HG02678 (cell line): Measurements from ENCODE around the gene ACSS1.

ENCODE experiments used
- ATAC-seq: cut with Tn5 transposase; IDR thresholded peaks from one replicate; pipeline ENCODE4 v1.9.1; 2021; ENCODE audit warnings: mild to moderate bottlenecking, moderate library complexity; ENCODE audit not compliant: unreplicated experiment

The ACSS1 gene

GRCh38 chr20:25033265-25033923, 24.5 kb downstream of the ACSS1 start:
- ATAC-seq, result no peak

GRCh38 chr20:25032478-25033264, 25.3 kb downstream of the ACSS1 start:
- no peak for ATAC-seq

GRCh38 chr20:25032065-25032477, 25.9 kb downstream of the ACSS1 start:
- no peak for ATAC-seq

- no peak for ATAC-seq
Observed at GRCh38 chr20:25031241-25031640, 26.7 kb downstream of the ACSS1 start.

- no peak for ATAC-seq
Observed at GRCh38 chr20:25030649-25031207, 27.2 kb downstream of the ACSS1 start.

GRCh38 chr20:25030007-25030648, 27.8 kb downstream of the ACSS1 start:
- ATAC-seq, result no peak

- ATAC-seq, result no peak
Observed at GRCh38 chr20:25025986-25026605, 31.8 kb downstream of the ACSS1 start.

- ATAC-seq, result no peak
Observed at GRCh38 chr20:25025091-25025861, 32.7 kb downstream of the ACSS1 start.

GRCh38 chr20:25024171-25024570, 33.8 kb downstream of the ACSS1 start:
- no peak for ATAC-seq

- no peak for ATAC-seq
Observed at GRCh38 chr20:25023356-25023755, 34.6 kb downstream of the ACSS1 start.

GRCh38 chr20:25022680-25023079, 35.3 kb downstream of the ACSS1 start:
- ATAC-seq, result no peak

GRCh38 chr20:25021336-25021735, 36.6 kb downstream of the ACSS1 start:
- ATAC-seq, result no peak

- ATAC-seq, result no peak
Observed at GRCh38 chr20:25020901-25021301, 37.0 kb downstream of the ACSS1 start.

GRCh38 chr20:25020345-25020744, 37.6 kb downstream of the ACSS1 start:
- no peak for ATAC-seq

- ATAC-seq, result no peak
Observed at GRCh38 chr20:25019381-25020155, 38.4 kb downstream of the ACSS1 start.

- no peak for ATAC-seq
Observed at GRCh38 chr20:25018841-25019240, 39.1 kb downstream of the ACSS1 start.

GRCh38 chr20:25018425-25018824, 39.5 kb downstream of the ACSS1 start:
- no peak for ATAC-seq

- ATAC-seq, result no peak
Observed at GRCh38 chr20:25017257-25017803, 40.6 kb downstream of the ACSS1 start.

- ATAC-seq, result no peak
Observed at GRCh38 chr20:25016471-25016870, 41.5 kb downstream of the ACSS1 start.
